Measurements from ENCODE around the gene ZNF275.

DNA sequence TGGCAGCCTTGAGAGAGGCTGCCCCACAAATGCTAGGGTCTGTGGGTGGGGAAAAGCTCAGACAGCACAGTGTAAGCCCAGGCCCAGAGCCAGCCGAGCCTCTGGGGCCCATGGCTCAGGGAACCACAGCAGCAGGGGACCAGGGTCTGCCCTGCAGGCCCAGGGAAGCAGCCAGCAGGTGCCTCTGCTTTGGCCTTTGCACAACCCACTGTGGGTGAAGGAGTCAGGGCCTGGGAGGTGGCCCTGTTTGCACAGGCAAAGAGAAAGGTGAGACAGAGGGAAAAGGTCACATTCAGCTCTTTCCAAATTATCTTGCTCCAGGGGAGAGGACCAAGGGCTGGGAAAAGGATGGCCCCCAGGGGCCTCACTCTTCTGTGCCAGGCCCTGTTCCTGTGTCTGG is 21.1 kb upstream of the ZNF275 start:
- TF ChIP-seq, protein P1, sequence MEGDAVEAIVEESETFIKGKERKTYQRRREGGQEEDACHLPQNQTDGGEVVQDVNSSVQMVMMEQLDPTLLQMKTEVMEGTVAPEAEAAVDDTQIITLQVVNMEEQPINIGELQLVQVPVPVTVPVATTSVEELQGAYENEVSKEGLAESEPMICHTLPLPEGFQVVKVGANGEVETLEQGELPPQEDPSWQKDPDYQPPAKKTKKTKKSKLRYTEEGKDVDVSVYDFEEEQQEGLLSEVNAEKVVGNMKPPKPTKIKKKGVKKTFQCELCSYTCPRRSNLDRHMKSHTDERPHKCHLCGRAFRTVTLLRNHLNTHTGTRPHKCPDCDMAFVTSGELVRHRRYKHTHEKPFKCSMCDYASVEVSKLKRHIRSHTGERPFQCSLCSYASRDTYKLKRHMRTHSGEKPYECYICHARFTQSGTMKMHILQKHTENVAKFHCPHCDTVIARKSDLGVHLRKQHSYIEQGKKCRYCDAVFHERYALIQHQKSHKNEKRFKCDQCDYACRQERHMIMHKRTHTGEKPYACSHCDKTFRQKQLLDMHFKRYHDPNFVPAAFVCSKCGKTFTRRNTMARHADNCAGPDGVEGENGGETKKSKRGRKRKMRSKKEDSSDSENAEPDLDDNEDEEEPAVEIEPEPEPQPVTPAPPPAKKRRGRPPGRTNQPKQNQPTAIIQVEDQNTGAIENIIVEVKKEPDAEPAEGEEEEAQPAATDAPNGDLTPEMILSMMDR (IDR thresholded peaks at IDR 0.05) = no peak
- no peak for TF ChIP-seq POLR2A (IDR thresholded peaks at IDR 0.05)
